A673 (cell line): ENCODE data around the gene GDPD5.

Source experiments
- CTCF ChIP-seq: fragments of 300-800, 200-600 bp; sonication (generic); conservative IDR thresholded peaks from 2 replicates; pipeline ENCODE4 v1.5.1; 2017; ENCODE audit warnings: low read depth, mild to moderate bottlenecking, antibody characterized with exemption, low read length, moderate library complexity, mixed read lengths
- EZH2 ChIP-seq: fragments of 200-600 bp; sonication (generic); IDR thresholded peaks from 2 replicates; pipeline ENCODE4 v1.6.1; 2017; ENCODE audit warnings: borderline replicate concordance, low read depth, mild to moderate bottlenecking, mixed read lengths, antibody characterized with exemption, low read length; ENCODE audit not compliant: poor library complexity, severe bottlenecking

GRCh38 chr11:75498556-75499255, 27.0 kb downstream of the GDPD5 start:
- TF ChIP-seq EZH2 (no peak), CTCF (no peak)
